ENCODE measurements around the gene CTPS2. TPM values are rescaled to one million over a fixed set of nuclear protein-coding genes. Genes with fewer than 3 reads are reported as not detected.
"Not testable (repeated sequence)": the region's sequence is repeated elsewhere in the genome, so short reads cannot be mapped to it uniquely, and the experiment has no call there.

The CTPS2 gene
- total RNA-seq, 2 experiments from 2014 or later, result 6.0 to 6.9 TPM

DNA sequence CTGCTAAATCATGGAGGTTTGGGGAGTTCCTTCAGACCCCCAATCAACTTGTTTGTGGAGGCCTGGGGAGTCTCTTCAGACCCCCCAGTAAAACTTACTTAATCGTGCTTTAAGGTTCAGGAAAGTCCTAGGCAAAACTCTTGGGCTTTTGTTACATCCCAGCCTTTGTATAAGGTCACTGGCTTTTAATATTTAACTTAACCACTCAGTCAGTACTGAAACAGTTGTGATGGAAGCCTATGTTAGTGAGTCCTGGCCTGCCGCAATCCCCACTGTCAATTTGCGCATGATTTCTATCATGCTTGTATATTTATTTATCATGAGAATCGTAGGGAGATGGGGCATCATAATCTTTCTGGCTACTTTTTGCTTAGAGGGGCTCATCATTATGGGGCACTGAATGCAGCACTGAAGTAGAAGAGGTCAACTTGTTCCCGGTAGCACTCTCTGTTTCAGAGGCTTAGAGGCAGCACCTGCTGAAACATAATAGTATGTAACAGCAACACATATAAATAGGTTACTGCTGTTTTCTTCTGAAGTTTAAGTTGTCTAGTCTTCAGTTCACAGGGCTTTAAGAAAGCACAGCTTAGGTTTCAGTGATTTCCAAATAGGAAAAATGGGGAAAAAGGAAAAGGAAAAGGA is 14.0 kb upstream of the CTPS2 start:
- H3K27me3 Mint-ChIP-seq; POLR2A ChIA-PET; H3K4me3 Mint-ChIP-seq; DNase-seq; H3K4me1 Mint-ChIP-seq; ATAC-seq (ENCODE audit: low read depth); H3K27ac Mint-ChIP-seq; H3K9me3 Mint-ChIP-seq: not testable (repeated sequence)
- peaks cover 11% of the 10 kb centered on the region for H3K36me3 Mint-ChIP-seq

DNA sequence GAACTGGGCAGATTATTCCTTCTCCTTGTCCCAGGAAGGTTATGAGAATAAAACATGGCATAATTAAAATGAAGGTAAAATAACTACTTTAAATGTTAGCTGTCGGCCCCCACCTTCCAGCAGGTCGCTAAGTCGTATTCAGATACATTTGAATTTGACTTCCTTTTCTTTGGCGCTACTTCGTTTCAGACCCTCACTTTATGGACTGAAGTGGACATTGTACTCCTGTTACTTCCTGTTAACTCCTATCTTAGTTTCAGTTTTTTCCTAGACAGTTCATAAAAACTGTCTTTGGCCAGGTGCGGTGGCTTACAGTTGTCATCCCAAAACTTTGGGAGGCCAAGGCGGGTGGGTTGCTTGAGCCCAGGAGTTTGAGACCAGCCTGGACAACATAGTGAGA is 12.6 kb upstream of the CTPS2 start:
- Mint-ChIP-seq H3K4me3 (no peak overlapping the region), H3K27me3 (no peaks in the 10 kb centered on the region), H3K4me1 (peaks cover 12% of the 10 kb centered on the region), H3K9me3 (no peaks in the 10 kb centered on the region), H3K36me3 (peaks cover 11% of the 10 kb centered on the region), H3K27ac (no peak overlapping the region)
- ATAC-seq (ENCODE audit: low read depth) (no peak), DNase-seq (no peak)
- POLR2A ChIA-PET, result no interaction called here

DNA sequence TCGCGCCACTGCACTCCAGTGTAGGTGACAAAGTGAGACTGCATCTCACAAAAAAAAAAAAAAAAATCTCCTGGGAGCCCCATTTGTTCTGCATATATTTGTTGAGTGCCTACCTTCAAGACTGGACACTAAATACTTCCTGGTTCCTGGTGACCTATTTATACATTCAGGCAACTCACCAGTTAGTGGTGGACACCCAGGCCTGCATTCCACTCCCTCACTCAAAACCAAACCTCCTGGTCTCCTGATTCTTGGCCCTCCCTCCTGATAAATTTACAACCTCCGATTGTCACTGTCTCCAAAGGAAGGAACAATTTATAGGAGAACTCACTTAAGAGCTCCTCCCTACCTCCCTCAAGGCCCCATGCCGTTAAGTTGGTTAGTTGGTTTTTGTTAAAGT is 10.0 kb upstream of the CTPS2 start:
- H3K36me3 Mint-ChIP-seq, result peaks cover 11% of the 10 kb centered on the region
- ATAC-seq (ENCODE audit: low read depth) (no peak), DNase-seq (no peak)
- POLR2A ChIA-PET, result no interaction called here
- H3K4me1 Mint-ChIP-seq, result peaks cover 16% of the 10 kb centered on the region
- no peaks in the 10 kb centered on the region for H3K9me3 Mint-ChIP-seq
- no peaks in the 10 kb centered on the region for H3K27me3 Mint-ChIP-seq
- no peak overlapping the region for H3K4me3 Mint-ChIP-seq
- no peak overlapping the region for H3K27ac Mint-ChIP-seq

DNA sequence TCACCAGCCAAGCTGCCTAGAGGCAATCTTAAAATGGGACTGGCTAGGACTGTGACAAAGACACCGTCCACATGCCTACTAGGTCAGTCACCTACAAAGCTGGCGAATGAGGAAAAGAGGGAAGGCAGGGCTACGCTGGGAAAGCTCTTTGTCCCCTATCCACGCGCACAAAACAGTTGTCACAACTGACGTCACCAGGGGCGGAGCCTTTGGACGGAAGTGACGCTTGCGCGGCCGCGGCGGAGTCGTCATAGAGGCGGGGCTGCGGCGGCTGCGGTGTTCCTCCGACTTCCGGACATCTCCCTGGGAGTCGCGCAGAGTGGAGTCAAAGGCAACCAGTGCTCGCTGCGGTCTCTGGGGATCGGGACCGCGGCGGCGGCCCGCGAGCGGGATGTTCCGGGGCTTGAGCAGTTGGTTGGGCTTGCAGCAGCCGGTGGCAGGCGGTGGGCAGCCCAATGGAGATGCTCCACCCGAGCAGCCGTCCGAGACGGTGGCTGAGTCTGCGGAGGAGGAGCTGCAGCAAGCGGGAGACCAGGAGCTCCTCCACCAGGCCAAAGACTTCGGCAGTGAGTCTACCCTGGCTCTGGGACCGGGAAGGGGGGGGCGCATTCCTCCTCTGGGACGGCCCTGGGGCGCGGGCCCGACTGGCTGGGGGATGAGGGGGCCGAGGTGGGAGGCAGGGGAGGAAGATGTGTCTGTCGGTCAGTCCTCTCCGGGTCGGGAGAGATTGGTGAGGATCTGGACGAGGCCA is 7.0 kb upstream of the CTPS2 start, which contains the start of gene SYAP1:
Gene SYAP1 (plus strand): TSS at position 279 of the 751 bp plus-strand sequence. CDS start 113 bp downstream, at position 392.
- Mint-ChIP-seq H3K9me3 (no peaks in the 10 kb centered on the region), H3K4me1 (peaks cover 13% of the 10 kb centered on the region), H3K27ac (peak within 1 kb of the TSS; percentile 97), H3K36me3 (peaks cover 3% of the 10 kb centered on the region), H3K27me3 (no peaks in the 10 kb centered on the region), H3K4me3 (peak within 1 kb of the TSS; percentile 89)
- ATAC-seq (ENCODE audit: low read depth), result peak; percentile 88
- peak; percentile 93 for DNase-seq
- POLR2A ChIA-PET, result interaction anchor here (0.8 to 1.4 kb wide), 2 partner anchors 46 to 981 kb away, joined by 3 read pairs; partner anchors contain the start of gene CA5B

DNA sequence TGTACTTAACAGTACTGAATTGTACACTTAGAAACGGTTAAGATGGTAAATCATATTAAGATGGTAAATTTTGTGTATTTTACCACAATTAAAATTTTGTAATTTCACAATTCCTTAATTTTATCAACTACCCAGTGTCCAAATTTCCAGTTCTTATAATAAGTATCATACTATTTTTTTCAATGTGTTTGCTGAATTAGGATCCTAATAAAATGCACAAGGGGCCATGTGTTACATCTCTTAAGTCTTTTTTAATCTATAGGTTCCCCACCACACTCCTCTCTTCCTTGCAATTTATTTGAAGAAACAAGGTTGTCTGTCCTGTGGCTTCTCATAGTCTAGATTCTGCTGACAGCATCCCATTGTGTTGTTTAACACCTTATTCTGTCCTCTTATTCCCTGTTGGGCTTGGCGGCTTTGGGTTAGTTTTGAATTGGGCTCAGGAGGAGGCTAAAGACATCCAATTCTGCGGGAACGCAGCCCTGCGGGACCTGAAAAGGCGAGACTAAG is 6.4 kb upstream of the CTPS2 start:
- ATAC-seq (ENCODE audit: low read depth) (no peak), DNase-seq (no peak)
- Mint-ChIP-seq H3K4me1 (peaks cover 15% of the 10 kb centered on the region), H3K9me3 (no peaks in the 10 kb centered on the region), H3K27me3 (peaks cover 2% of the 10 kb centered on the region), H3K4me3 (peak overlapping the region; percentile 89), H3K36me3 (peaks cover 3% of the 10 kb centered on the region), H3K27ac (peak overlapping the region; percentile 97)
- POLR2A ChIA-PET, result interaction anchor here (0.8 to 1.4 kb wide), 2 partner anchors 47 to 981 kb away, joined by 3 read pairs; partner anchors contain the start of gene CA5B

DNA sequence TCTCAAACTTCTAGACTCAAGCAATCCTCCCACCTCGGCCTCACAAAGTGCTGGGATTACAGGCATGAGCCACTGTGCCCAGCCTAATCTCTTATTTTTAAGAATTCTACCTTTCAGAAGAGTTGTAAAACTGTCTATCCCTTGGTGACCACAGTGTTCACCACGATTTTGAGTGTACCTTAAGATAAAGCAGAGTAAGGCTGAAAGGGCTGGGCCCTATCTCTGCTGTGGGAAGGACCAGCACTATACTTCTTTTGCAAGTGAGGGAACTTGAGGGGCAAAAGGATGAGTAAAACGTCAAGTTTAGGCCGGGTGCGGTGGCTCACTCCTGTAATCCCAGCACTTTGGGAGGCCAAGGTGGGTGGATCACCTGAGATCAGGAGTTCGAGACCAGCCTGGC is 4.0 kb upstream of the CTPS2 start:
- H3K27ac Mint-ChIP-seq, H3K4me3 Mint-ChIP-seq: not testable (repeated sequence)

DNA sequence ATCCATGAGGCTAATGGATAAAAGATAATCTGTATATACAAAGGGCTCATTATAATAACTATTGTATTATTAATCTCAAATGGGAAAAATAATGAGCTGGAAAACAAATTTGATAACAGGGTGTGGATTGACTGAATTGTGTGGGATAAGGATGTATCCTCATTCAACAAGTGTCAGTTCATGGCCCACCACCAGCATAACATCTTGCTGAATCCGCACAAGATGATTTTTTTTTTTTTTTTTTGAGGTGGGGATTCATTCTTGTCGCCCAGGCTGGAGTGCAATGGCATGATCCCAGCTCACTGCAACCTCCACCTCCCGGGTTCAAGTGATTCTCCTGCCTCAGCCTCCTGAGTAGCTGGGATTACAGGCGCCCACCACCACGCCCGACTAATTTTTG is 3.2 kb upstream of the CTPS2 start:
- ATAC-seq (ENCODE audit: low read depth); H3K27me3 Mint-ChIP-seq; H3K27ac Mint-ChIP-seq; H3K4me3 Mint-ChIP-seq; POLR2A ChIA-PET; H3K9me3 Mint-ChIP-seq; DNase-seq; H3K36me3 Mint-ChIP-seq: not testable (repeated sequence)
- peaks cover 19% of the 10 kb centered on the region for H3K4me1 Mint-ChIP-seq

More for the DNA sequence above, 4.0 kb upstream of the CTPS2 start:
- DNase-seq; POLR2A ChIA-PET; ATAC-seq (ENCODE audit: low read depth); H3K9me3 Mint-ChIP-seq; H3K36me3 Mint-ChIP-seq; H3K27me3 Mint-ChIP-seq: not testable (repeated sequence)
- peaks cover 16% of the 10 kb centered on the region for H3K4me1 Mint-ChIP-seq

DNA sequence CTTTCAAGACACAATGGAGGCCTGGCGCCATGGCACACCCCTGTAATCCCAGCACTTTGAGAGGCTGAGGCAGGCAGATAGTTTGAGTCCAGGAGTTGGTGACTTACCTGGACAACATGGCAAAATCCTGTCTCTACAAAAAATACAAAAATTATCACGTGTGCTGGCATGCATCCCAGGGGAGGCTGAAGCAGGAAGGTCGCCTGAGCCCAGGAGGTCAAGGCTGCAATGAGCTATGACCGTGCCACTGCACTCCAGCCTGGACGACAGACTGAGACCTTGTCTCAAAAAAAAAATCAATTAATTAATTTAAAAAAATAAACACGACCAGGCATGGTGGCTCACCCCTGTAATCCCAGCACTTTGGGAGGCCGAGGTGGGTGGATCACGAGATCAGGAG is 2.0 kb upstream of the CTPS2 start:
- Mint-ChIP-seq H3K4me1 (peaks cover 14% of the 10 kb centered on the region), H3K27ac (no peak overlapping the region), H3K4me3 (no peak overlapping the region), H3K9me3 (no peaks in the 10 kb centered on the region), H3K36me3 (no peaks in the 10 kb centered on the region), H3K27me3 (peaks cover 2% of the 10 kb centered on the region)
- DNase-seq (no peak), ATAC-seq (ENCODE audit: low read depth) (no peak)
- POLR2A ChIA-PET, result no interaction called here

DNA sequence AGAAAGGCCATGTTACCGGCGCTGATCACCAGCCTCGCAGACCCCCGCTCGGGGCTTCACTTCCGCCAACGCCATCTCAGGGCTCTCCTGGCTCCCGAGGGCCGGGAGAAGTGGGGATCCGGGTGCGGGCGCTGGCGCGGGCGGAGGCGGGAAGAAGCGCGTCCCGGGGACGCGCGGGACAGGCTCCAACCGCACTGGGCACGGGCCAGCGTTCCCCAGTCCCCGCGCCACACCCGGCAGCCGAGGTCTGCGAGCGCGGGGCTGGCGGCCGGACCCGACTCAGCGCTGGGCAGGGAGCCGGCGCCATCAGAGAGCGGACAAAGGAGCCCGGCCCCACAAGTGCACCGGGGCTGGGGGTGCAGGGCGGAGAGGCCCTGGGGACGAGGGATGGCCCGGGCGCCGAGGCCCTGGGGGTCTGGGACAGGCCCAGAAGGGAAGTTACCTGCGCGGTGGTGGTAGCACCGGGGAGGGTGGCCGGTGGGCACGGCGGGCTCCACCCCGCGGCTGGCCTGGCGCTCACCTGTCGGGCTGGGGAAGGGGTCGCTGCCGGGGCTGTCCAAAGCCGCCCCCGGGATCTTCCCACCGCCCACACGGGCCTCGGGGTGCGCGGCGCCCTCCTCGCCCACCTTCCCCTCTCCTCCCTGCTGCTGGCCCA is 449 bp downstream of the CTPS2 start:
- H3K36me3 Mint-ChIP-seq, result no peaks in the 10 kb centered on the region
- peak; percentile 52 for ATAC-seq (ENCODE audit: low read depth)
- H3K4me3 Mint-ChIP-seq, result peak overlapping the region; percentile 85
- peaks cover 11% of the 10 kb centered on the region for H3K4me1 Mint-ChIP-seq
- peaks cover 2% of the 10 kb centered on the region for H3K27me3 Mint-ChIP-seq
- POLR2A ChIA-PET, result interaction anchor here (1.3 to 1.4 kb wide), 2 partner anchors 31 to 921 kb away, joined by 3 to 5 read pairs; partner anchors contain the start of gene ZRSR2
- H3K9me3 Mint-ChIP-seq, result no peaks in the 10 kb centered on the region
- peak; percentile 38 for DNase-seq
- peak overlapping the region; percentile 82 for H3K27ac Mint-ChIP-seq

DNA sequence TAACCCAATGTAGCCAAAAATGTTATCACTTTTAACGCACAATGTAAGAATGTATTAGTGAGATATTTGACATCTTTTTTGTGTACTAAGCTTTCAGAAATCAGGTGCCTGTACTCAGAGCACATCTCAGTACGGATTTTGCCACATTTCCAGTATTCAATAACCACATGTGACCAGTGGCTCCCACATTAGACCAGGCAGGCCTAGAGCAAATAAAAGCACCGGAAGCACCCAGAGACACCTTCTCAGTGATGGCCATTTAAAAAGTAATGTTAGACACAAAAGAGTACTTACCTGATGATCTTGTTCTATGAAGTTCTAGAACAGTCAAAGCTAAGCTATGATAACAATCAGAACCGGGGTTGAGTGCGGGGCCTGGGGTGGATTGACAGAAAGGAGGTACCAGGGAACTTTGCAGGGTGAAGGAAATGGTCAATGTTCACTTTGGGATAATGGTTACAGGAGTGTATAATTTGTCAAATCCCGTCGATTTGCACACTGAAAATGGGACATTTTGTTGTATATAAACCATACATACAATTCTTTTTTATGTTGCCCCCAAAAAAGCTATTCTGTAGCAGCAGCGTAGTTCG is 1.2 kb downstream of the CTPS2 start:
- POLR2A ChIA-PET, result interaction anchor here (1.4 kb wide), 1 partner anchor 920 kb away, joined by 5 read pairs; the partner anchor contains the start of gene ZRSR2

DNA sequence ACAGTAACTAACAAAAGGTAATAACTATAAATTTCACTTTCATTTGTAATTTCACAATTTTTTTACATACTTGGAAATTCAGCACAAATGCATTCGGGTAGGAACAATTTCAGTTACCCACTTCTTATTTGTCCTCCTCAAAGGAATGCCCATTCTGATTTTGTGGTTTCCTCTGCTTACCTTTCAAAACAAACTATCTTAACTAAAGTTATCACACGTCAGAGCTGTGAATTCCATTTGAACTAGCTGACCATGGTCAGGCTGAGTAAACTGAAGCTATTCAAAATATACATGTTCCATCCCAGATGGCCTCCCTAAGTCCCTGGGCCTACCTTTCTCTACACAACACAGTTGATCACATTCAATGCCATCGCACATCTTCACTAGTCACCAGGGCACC is 4.5 kb downstream of the CTPS2 start:
- Mint-ChIP-seq H3K27ac (no peak overlapping the region), H3K4me3 (no peak overlapping the region), H3K27me3 (no peaks in the 10 kb centered on the region), H3K4me1 (peaks cover 7% of the 10 kb centered on the region), H3K9me3 (no peaks in the 10 kb centered on the region), H3K36me3 (no peaks in the 10 kb centered on the region)
- DNase-seq, result no peak
- ATAC-seq (ENCODE audit: low read depth), result no peak
- POLR2A ChIA-PET, result no interaction called here

More for the DNA sequence above, 1.2 kb downstream of the CTPS2 start:
- H3K9me3 Mint-ChIP-seq, result no peaks in the 10 kb centered on the region
- H3K4me1 Mint-ChIP-seq, result peaks cover 11% of the 10 kb centered on the region
- peaks cover 2% of the 10 kb centered on the region for H3K27me3 Mint-ChIP-seq
- H3K4me3 Mint-ChIP-seq, result peak overlapping the region; percentile 85
- ATAC-seq (ENCODE audit: low read depth), result no peak
- DNase-seq, result no peak
- peak overlapping the region; percentile 75 for H3K27ac Mint-ChIP-seq
- no peaks in the 10 kb centered on the region for H3K36me3 Mint-ChIP-seq

DNA sequence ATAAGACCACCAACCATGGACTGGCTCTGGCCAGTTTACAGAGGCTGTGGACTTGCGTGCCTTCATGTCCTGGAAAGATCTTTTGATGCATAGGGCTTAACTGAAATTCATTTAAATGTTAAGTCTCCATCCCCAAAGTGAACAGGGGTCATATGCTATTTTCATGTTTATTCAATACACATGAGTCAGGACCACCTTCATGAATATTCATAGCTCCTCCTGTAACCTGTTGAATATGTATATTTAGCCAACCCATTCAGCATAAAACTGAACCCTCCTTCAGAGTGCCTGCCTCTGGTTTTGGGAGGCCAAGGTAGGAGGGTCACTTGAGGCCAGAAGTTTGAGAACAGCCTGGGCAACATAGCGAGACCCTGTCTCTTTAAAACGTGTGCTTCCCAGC is 7.1 kb downstream of the CTPS2 start:
- Mint-ChIP-seq H3K9me3 (no peaks in the 10 kb centered on the region), H3K27me3 (no peaks in the 10 kb centered on the region), H3K36me3 (no peaks in the 10 kb centered on the region), H3K27ac (no peak overlapping the region), H3K4me1 (no peaks in the 10 kb centered on the region), H3K4me3 (no peak overlapping the region)
- POLR2A ChIA-PET, result no interaction called here
- no peak for DNase-seq
- no peak for ATAC-seq (ENCODE audit: low read depth)

Measured in activated naive CD8-positive, alpha-beta T cell treated with anti-CD3 and anti-CD28 coated beads, Interleukin-2, amount 10 ng/mL, durations not matched to agents 7 days and 5 days (primary cell).